Measurements from ENCODE around the gene MORC1.

The MORC1 gene

GRCh38 chr3:108970561-108970960 is 147.4 kb downstream of the MORC1 start:
- TF ChIP-seq TAF1 (IDR thresholded peaks at IDR 0.05; ENCODE audit: borderline replicate concordance, insufficient read depth, low read length) (no peak), POLR2AphosphoS5 (IDR thresholded peaks at IDR 0.05; ENCODE audit: low read depth, low read length) (no peak), FOXP2 (optimal IDR thresholded peaks at IDR 0.05; ENCODE audit: borderline replicate concordance, extremely low read depth, extremely low read length, insufficient read depth) (no peak), SIN3A (IDR thresholded peaks at IDR 0.05; ENCODE audit: borderline replicate concordance, insufficient read depth, low read length) (no peak)

- TF ChIP-seq POLR2AphosphoS5 (IDR thresholded peaks at IDR 0.05; ENCODE audit: low read depth, low read length) (no peak), FOXP2 (optimal IDR thresholded peaks at IDR 0.05; ENCODE audit: borderline replicate concordance, extremely low read depth, extremely low read length, insufficient read depth) (no peak), REST (IDR thresholded peaks at IDR 0.05; ENCODE audit: insufficient read depth in 1 of 2, low read depth in 2 of 2, low read length in 2 of 2) (no peak), TAF1 (IDR thresholded peaks at IDR 0.05; ENCODE audit: borderline replicate concordance, insufficient read depth, low read length) (no peak)
These were observed 151.2 kb downstream of the MORC1 start for GRCh38 chr3:108966773-108967172.

- TF ChIP-seq POLR2AphosphoS5 (IDR thresholded peaks at IDR 0.05; ENCODE audit: low read depth, low read length): no peak
- TF ChIP-seq REST (IDR thresholded peaks at IDR 0.05; ENCODE audit: insufficient read depth in 1 of 2, low read depth in 2 of 2, low read length in 2 of 2): no peak
- no peak for TF ChIP-seq SIN3A (IDR thresholded peaks at IDR 0.05; ENCODE audit: borderline replicate concordance, insufficient read depth, low read length)
- TF ChIP-seq FOXP2 (optimal IDR thresholded peaks at IDR 0.05; ENCODE audit: borderline replicate concordance, extremely low read depth, extremely low read length, insufficient read depth): no peak
These were observed 158.9 kb downstream of the MORC1 start for GRCh38 chr3:108959017-108959416.

GRCh38 chr3:108953700-108954099 is 164.2 kb downstream of the MORC1 start, which contains the start of gene GUCA1C:
Gene GUCA1C, minus strand, starts transcription at chr3:108953879. Its CDS starts 117 bp downstream, at chr3:108953762.
- TF ChIP-seq POLR2AphosphoS5 (IDR thresholded peaks at IDR 0.05; ENCODE audit: low read depth, low read length) (no peak), FOXP2 (optimal IDR thresholded peaks at IDR 0.05; ENCODE audit: borderline replicate concordance, extremely low read depth, extremely low read length, insufficient read depth) (no peak), REST (IDR thresholded peaks at IDR 0.05; ENCODE audit: insufficient read depth in 1 of 2, low read depth in 2 of 2, low read length in 2 of 2) (no peak), TAF1 (IDR thresholded peaks at IDR 0.05; ENCODE audit: borderline replicate concordance, insufficient read depth, low read length) (no peak), SIN3A (IDR thresholded peaks at IDR 0.05; ENCODE audit: borderline replicate concordance, insufficient read depth, low read length) (no peak)

- TF ChIP-seq TAF1 (IDR thresholded peaks at IDR 0.05; ENCODE audit: borderline replicate concordance, insufficient read depth, low read length): no peak
- no peak for TF ChIP-seq POLR2AphosphoS5 (IDR thresholded peaks at IDR 0.05; ENCODE audit: low read depth, low read length)
- no peak for TF ChIP-seq REST (IDR thresholded peaks at IDR 0.05; ENCODE audit: insufficient read depth in 1 of 2, low read depth in 2 of 2, low read length in 2 of 2)
- no peak for TF ChIP-seq SIN3A (IDR thresholded peaks at IDR 0.05; ENCODE audit: borderline replicate concordance, insufficient read depth, low read length)
- no peak for TF ChIP-seq FOXP2 (optimal IDR thresholded peaks at IDR 0.05; ENCODE audit: borderline replicate concordance, extremely low read depth, extremely low read length, insufficient read depth)
These were observed 164.7 kb downstream of the MORC1 start for GRCh38 chr3:108953210-108953609.

Data from PFSK-1 (cell line).